ENCODE results near the gene CCDC85A.

- TF ChIP-seq EZH2phosphoT487 (IDR thresholded peaks at IDR 0.05; ENCODE audit: insufficient read depth, low read depth) (no peak), EZH2 (IDR thresholded peaks at IDR 0.05; ENCODE audit: insufficient read depth, poor library complexity, severe bottlenecking) (no peak)
Measured at GRCh38 chr2:56297671-56298070, 113.9 kb downstream of the CCDC85A start.
